Liver (tissue), 9 donors: ENCODE results near the gene KDM2A. TPM values are rescaled to one million over a fixed set of nuclear protein-coding genes. Genes with fewer than 3 reads are reported as not detected.

Experiments
- DNase-seq: peaks from one replicate; pipeline ENCODE4 v3.0.0-alpha.2; 2017; ENCODE audit warnings: low spot score
- H3K27ac ChIP-seq, 2 donors: one replicate each; pipeline ENCODE4 v1.7.0; 2013; ENCODE audit warnings: inconsistent platforms in 2 of 2, low read length in 2 of 2, control low read depth in 1 of 2, low read depth in 1 of 2, mild to moderate bottlenecking in 1 of 2
- H3K27me3 ChIP-seq, 4 donors: one replicate each; pipeline versions ENCODE4 v1.6.1 to v1.7.0; 2013; ENCODE audit warnings: low read length in 3 of 4, inconsistent platforms in 1 of 4, mild to moderate bottlenecking in 1 of 4, moderate library complexity in 1 of 4; ENCODE audit not compliant: control insufficient read depth in 4 of 4, insufficient read depth in 4 of 4
- H3K36me3 ChIP-seq, 4 donors: one replicate each; pipeline versions ENCODE4 v1.6.1 to v1.7.0; 2013; ENCODE audit warnings: low read length in 3 of 4, mild to moderate bottlenecking in 3 of 4, low read depth in 1 of 4, moderate library complexity in 1 of 4; ENCODE audit not compliant: control insufficient read depth in 4 of 4, insufficient read depth in 3 of 4
- H3K4me1 ChIP-seq, 4 donors: one replicate each; pipeline versions ENCODE4 v1.6.1 to v1.7.0; 2013; ENCODE audit warnings: low read length in 3 of 4, mild to moderate bottlenecking in 3 of 4, moderate library complexity in 1 of 4; ENCODE audit not compliant: control insufficient read depth in 4 of 4, insufficient read depth in 4 of 4
- H3K4me3 ChIP-seq, 3 donors: one replicate each; pipeline versions ENCODE4 v1.6.1 to v1.7.0; 2013; ENCODE audit warnings: low read length in 3 of 3, control low read depth in 1 of 3, low read depth in 1 of 3, mild to moderate bottlenecking in 1 of 3
- H3K9ac ChIP-seq, 2 donors: one replicate each; pipeline ENCODE4 v1.7.0; 2013; ENCODE audit warnings: low read length in 2 of 2, mild to moderate bottlenecking in 2 of 2, moderate library complexity in 2 of 2, control low read depth in 1 of 2, low read depth in 1 of 2
- H3K9me3 ChIP-seq, 4 donors: one replicate each; pipeline versions ENCODE4 v1.6.1 to v1.7.0; 2013; ENCODE audit warnings: low read length in 3 of 4; ENCODE audit not compliant: control insufficient read depth in 4 of 4
- ATF3 ChIP-seq: IDR thresholded peaks from 2 replicates; pipeline ENCODE4 v1.6.1; 2016; ENCODE audit warnings: antibody characterized with exemption
- EGR1 ChIP-seq, 2 donors: IDR thresholded peaks; 2 replicates each; pipeline ENCODE4 v1.6.1; 2016 to 2018; ENCODE audit warnings: antibody characterized with exemption in 2 of 2, low read depth in 2 of 2
- FOXA1 ChIP-seq: IDR thresholded peaks from 2 replicates; pipeline ENCODE4 v1.6.1; 2016; ENCODE audit warnings: antibody characterized with exemption
- FOXA2 ChIP-seq: IDR thresholded peaks from 2 replicates; pipeline ENCODE4 v1.6.1; 2016; ENCODE audit warnings: antibody characterized with exemption
- GABPA ChIP-seq, 2 donors: IDR thresholded peaks in 1 of 2; conservative IDR thresholded peaks in 1 of 2; 2 replicates each; pipeline ENCODE4 v1.6.1; 2016; ENCODE audit warnings: antibody characterized with exemption in 2 of 2, mild to moderate bottlenecking in 1 of 2, moderate library complexity in 1 of 2
- HNF4A ChIP-seq, 2 donors: conservative IDR thresholded peaks; 2 replicates each; pipeline ENCODE4 v1.6.1; 2016; ENCODE audit warnings: antibody characterized with exemption in 2 of 2, mild to moderate bottlenecking in 2 of 2
- HNF4G ChIP-seq: IDR thresholded peaks from 2 replicates; pipeline ENCODE4 v1.6.1; 2016; ENCODE audit warnings: antibody characterized with exemption
- JUND ChIP-seq, 2 donors: IDR thresholded peaks; 2 replicates each; pipeline ENCODE4 v1.6.1; 2016; ENCODE audit warnings: antibody characterized with exemption in 2 of 2
- NR2F2 ChIP-seq: IDR thresholded peaks from 2 replicates; pipeline ENCODE4 v1.6.1; 2016; ENCODE audit warnings: antibody characterized with exemption
- RAD21 ChIP-seq, 2 donors: IDR thresholded peaks; 2 replicates each; pipeline ENCODE4 v1.6.1; 2016; ENCODE audit warnings: antibody characterized with exemption in 2 of 2, mild to moderate bottlenecking in 2 of 2
- RXRA ChIP-seq, 2 donors: IDR thresholded peaks; 2 replicates each; pipeline ENCODE4 v1.6.1; 2017 to 2018; ENCODE audit warnings: antibody characterized with exemption in 2 of 2, mild to moderate bottlenecking in 1 of 2
- SP1 ChIP-seq: IDR thresholded peaks from 2 replicates; pipeline ENCODE4 v1.6.1; 2018; ENCODE audit warnings: antibody characterized with exemption, mild to moderate bottlenecking
- TAF1 ChIP-seq: conservative IDR thresholded peaks from 2 replicates; pipeline ENCODE4 v1.6.1; 2016; ENCODE audit warnings: antibody characterized with exemption, mild to moderate bottlenecking
- YY1 ChIP-seq: IDR thresholded peaks from 2 replicates; pipeline ENCODE4 v1.6.1; 2016; ENCODE audit warnings: antibody characterized with exemption, mild to moderate bottlenecking
- WGBS: extraction: QIAGEN DNeasy Blood & Tissue Kit; methylation state at CpG from one replicate; pipeline ENCODE4 v1.1.7; 2013; 5-methylcytosine and 5-hydroxymethylcytosine counted together
- polyA plus RNA-seq, 2 donors: library from polyadenylated mRNA; stranded (reverse) in 1 of 2; unstranded in 1 of 2; fragments of 200-250 nt in 1 of 2; fragments of >200 nt in 1 of 2; fragmentation: Nextera tagmentation in 1 of 2; extraction: Ambion mirVana in 1 of 2; gene quantifications; one replicate each; pipeline versions ENCODE4 v1.2.1 to v1.2.3, GENCODE V29; 2013 to 2015
- total RNA-seq, 2 donors: library from RNA; depleted of rRNA; stranded (reverse); fragments of >200 nt; gene quantifications; one replicate each; pipeline ENCODE4 v1.2.3, GENCODE V29; 2014
- TF ChIP-seq, protein P1 (sequence below): IDR thresholded peaks from 2 replicates; pipeline ENCODE4 v1.6.1; 2016; ENCODE audit warnings: antibody characterized with exemption
- TF ChIP-seq, protein P2 (sequence below): IDR thresholded peaks from 2 replicates; pipeline ENCODE4 v1.6.1; 2016; ENCODE audit warnings: antibody characterized with exemption, mild to moderate bottlenecking
- donor health status: healthy.
- donor health status: healthy.
- donor health status: healthy.
- donor health status: healthy.
- donor health status: healthy.

Gene KDM2A
- total and polyA plus RNA-seq, 4 donors = 8.3 to 44.9 (median 22.4) TPM

DNA sequence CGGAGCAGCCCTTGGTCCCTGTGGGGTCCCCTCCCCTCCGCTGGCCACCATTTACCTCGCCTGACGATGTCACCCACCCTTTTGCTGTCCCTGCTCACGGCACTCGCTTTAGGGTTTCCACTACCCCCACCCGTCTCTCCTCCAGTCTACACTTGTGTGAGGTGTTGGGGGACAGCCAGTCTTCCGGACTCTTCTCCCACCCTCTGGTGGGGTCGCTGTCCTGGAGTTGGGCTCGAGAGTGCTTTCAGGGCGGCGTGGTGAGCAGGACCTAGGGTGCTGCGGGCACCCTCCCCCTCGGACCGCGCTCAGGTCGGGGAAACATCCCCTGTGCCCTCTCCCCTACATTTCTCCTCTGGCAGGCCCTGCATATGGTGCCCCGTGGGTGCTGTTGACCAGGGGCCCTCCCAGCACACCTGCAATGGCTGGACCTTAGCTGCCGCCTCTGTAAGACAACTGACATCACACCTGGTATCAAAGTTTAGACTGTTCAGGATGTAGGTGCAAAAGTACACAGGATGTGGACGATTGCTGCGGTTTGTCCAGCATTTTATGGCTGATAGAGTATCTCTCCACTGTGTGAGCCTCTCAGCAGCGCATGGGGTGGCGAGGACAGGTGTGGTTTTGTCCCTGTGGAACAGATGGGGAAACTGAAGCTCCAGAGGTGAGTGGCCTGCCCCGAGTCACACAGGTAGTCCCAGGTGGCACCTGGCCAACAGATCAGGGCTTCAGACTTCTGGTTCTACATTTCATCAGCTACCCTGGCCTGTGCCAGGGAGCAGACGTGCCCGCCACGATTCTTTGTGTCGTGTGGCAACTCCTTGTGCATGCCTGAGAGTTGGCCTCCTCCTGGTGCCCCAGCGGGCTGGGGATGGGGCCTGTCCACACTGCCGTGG, 148.4 kb downstream of the KDM2A start:
- WGBS = 11% methylated on average over 30 of the region's 30 CpGs
- H3K9ac ChIP-seq = peak overlapping the region; percentile 73 to 77
- H3K4me1 ChIP-seq = peaks cover 12 to 72% (median 51%) of the 10 kb centered on the region in 4 donors
- H3K27ac ChIP-seq = peak overlapping the region; percentile 84 to 85
- no peaks in the 10 kb centered on the region for H3K9me3 ChIP-seq
- H3K27me3 ChIP-seq = no peaks in the 10 kb centered on the region
- H3K4me3 ChIP-seq = peak overlapping the region; percentile 59 to 79 (median 79)
- peak; percentile 46 for TF ChIP-seq SP1
- TF ChIP-seq NR2F2 = no peak
- no peak for TF ChIP-seq EGR1 (IDR thresholded peaks at IDR 0.05; ENCODE audit: low read depth in 2 of 2)
- TF ChIP-seq HNF4A (conservative IDR thresholded peaks at IDR 0.05) = peak; percentile 80
- TF ChIP-seq TAF1 = no peak
- TF ChIP-seq, protein P1, sequence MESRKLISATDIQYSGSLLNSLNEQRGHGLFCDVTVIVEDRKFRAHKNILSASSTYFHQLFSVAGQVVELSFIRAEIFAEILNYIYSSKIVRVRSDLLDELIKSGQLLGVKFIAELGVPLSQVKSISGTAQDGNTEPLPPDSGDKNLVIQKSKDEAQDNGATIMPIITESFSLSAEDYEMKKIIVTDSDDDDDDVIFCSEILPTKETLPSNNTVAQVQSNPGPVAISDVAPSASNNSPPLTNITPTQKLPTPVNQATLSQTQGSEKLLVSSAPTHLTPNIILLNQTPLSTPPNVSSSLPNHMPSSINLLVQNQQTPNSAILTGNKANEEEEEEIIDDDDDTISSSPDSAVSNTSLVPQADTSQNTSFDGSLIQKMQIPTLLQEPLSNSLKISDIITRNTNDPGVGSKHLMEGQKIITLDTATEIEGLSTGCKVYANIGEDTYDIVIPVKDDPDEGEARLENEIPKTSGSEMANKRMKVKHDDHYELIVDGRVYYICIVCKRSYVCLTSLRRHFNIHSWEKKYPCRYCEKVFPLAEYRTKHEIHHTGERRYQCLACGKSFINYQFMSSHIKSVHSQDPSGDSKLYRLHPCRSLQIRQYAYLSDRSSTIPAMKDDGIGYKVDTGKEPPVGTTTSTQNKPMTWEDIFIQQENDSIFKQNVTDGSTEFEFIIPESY = no peak
- TF ChIP-seq JUND (IDR thresholded peaks at IDR 0.05) = no peak
- peak; percentile 38 to 47 for TF ChIP-seq RXRA (IDR thresholded peaks at IDR 0.05)
- peak in 1 of 2 donors; percentile 20 for TF ChIP-seq GABPA (IDR thresholded peaks at IDR 0.05 in 1 of 2, conservative IDR thresholded peaks at IDR 0.05 in 1 of 2)
- no peak for TF ChIP-seq RAD21 (IDR thresholded peaks at IDR 0.05)
- TF ChIP-seq YY1 = peak; percentile 26
- peak; percentile 14 for TF ChIP-seq HNF4G
- peak; percentile 16 for TF ChIP-seq FOXA2
- no peaks in the 10 kb centered on the region for H3K36me3 ChIP-seq
- DNase-seq = no peak

DNA sequence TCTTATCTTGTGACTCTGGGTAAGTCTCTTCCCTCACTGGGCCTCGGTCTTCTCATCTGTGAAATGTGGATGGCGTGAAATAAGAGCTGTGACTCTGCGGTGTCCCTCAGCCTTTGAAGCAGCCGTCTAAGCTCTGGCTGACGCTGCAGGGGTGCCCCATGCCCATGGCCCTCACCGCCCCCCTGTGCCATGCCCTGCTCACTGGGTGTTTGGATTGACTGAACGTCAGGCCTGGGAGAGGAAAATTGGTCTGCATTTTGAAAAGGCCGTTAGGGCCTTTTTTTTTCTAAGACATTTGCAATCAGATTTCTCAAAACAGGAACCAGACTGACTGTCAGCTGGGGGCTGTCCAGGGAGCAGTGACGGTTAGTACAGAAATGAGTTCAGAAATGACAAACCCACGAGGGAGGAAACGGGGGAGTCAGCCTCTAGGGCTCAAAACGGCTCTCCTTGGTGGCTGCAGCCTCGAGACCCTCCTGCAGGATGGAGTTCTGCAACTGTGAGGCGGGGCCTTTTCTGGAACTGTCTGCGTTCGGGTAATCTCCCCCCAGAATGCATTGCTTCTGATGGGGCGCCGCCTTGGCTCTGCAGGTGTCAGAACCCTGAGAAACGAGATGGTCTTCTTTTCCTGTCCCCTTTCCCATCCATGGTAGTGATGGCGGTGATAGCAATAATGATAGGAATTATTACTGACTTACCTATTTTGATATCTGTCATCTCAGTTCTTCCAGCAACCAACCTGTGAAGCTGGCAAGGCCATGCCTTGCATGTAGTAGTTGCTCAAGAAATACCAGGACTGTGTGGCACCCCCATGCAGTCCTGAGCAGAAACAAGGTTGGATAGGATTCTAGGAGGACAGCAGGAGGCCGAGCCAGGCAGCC, 149.3 kb downstream of the KDM2A start:
- no peak for DNase-seq
- no peaks in the 10 kb centered on the region for H3K36me3 ChIP-seq
- H3K9me3 ChIP-seq = no peaks in the 10 kb centered on the region
- 68% methylated on average over 21 of the region's 21 CpGs for WGBS
- H3K4me1 ChIP-seq = peaks cover 13 to 72% (median 50%) of the 10 kb centered on the region in 4 donors
- H3K4me3 ChIP-seq = peak overlapping the region in 2 of 3 donors; percentile 79
- H3K27me3 ChIP-seq = no peaks in the 10 kb centered on the region
- H3K27ac ChIP-seq = peak overlapping the region; percentile 84 to 85
- TF ChIP-seq NR2F2 (no peak), ATF3 (no peak), EGR1 (IDR thresholded peaks at IDR 0.05; ENCODE audit: low read depth in 2 of 2) (no peak), JUND (IDR thresholded peaks at IDR 0.05) (no peak), TAF1 (no peak), RAD21 (IDR thresholded peaks at IDR 0.05) (no peak), FOXA1 (no peak), RXRA (IDR thresholded peaks at IDR 0.05) (no peak)
- TF ChIP-seq, protein P2, sequence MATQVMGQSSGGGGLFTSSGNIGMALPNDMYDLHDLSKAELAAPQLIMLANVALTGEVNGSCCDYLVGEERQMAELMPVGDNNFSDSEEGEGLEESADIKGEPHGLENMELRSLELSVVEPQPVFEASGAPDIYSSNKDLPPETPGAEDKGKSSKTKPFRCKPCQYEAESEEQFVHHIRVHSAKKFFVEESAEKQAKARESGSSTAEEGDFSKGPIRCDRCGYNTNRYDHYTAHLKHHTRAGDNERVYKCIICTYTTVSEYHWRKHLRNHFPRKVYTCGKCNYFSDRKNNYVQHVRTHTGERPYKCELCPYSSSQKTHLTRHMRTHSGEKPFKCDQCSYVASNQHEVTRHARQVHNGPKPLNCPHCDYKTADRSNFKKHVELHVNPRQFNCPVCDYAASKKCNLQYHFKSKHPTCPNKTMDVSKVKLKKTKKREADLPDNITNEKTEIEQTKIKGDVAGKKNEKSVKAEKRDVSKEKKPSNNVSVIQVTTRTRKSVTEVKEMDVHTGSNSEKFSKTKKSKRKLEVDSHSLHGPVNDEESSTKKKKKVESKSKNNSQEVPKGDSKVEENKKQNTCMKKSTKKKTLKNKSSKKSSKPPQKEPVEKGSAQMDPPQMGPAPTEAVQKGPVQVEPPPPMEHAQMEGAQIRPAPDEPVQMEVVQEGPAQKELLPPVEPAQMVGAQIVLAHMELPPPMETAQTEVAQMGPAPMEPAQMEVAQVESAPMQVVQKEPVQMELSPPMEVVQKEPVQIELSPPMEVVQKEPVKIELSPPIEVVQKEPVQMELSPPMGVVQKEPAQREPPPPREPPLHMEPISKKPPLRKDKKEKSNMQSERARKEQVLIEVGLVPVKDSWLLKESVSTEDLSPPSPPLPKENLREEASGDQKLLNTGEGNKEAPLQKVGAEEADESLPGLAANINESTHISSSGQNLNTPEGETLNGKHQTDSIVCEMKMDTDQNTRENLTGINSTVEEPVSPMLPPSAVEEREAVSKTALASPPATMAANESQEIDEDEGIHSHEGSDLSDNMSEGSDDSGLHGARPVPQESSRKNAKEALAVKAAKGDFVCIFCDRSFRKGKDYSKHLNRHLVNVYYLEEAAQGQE = no peak
- H3K9ac ChIP-seq = peak overlapping the region; percentile 73 to 77
